IPS DF 6.9 (cell line): ENCODE results near the gene ZFP90.

ENCODE experiments used
- DNase-seq: peaks from one replicate; pipeline ENCODE4 v3.0.0-alpha.2; 2013; ENCODE audit warnings: low read depth, low spot score
- H3K27ac ChIP-seq: one replicate; pipeline ENCODE4 v1.5.1; 2013; ENCODE audit warnings: low read length, control low read depth
- H3K27me3 ChIP-seq: 2 replicates; pipeline ENCODE4 v1.6.1; 2013; ENCODE audit warnings: mild to moderate bottlenecking, low read length; ENCODE audit not compliant: control insufficient read depth, insufficient read depth
- H3K36me3 ChIP-seq: 2 replicates; pipeline ENCODE4 v1.6.1; 2013; ENCODE audit warnings: low read length; ENCODE audit not compliant: control insufficient read depth, insufficient read depth
- H3K4me1 ChIP-seq: 2 replicates; pipeline ENCODE4 v1.6.1; 2013; ENCODE audit warnings: low read length; ENCODE audit not compliant: control insufficient read depth, insufficient read depth
- H3K4me3 ChIP-seq: 2 replicates; pipeline ENCODE4 v1.5.1; 2013; ENCODE audit warnings: mild to moderate bottlenecking, low read length
- H3K9me3 ChIP-seq: 2 replicates; pipeline ENCODE4 v1.6.1; 2013; ENCODE audit warnings: low read length, inconsistent platforms; ENCODE audit not compliant: control insufficient read depth, insufficient read depth
- WGBS: extraction: QIAGEN DNeasy Blood & Tissue Kit; methylation state at CpG from one replicate; pipeline ENCODE4 v1.1.7; 2013; ENCODE audit warnings: mixed read lengths, missing lambda C conversion rate; ENCODE audit not compliant: insufficient read length, insufficient coverage; 5-methylcytosine and 5-hydroxymethylcytosine counted together

The ZFP90 gene

DNA sequence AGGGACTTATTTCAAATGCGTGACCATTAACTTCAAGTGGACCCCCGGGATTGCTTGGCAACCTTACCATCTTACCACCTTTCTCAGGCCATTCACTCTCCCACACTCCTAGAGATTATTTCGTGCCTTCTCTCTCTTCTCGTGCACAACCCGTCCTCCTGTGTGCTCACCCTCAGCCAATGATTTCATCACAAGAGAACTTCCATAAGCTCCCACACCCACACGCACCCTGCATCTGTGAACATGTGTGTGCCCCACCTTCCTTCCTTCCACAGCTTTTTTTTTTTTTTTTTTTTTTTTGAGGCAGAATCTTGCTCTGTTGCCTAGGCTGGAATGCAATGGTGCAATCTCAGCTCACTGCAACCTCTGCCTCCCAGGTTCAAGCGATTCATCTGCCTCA lies 78.6 kb downstream of the ZFP90 start:
- no peaks in the 10 kb centered on the region for H3K9me3 ChIP-seq
- no peak overlapping the region for H3K27ac ChIP-seq
- no peaks in the 10 kb centered on the region for H3K27me3 ChIP-seq
- no peaks in the 10 kb centered on the region for H3K4me1 ChIP-seq
- no peak overlapping the region for H3K4me3 ChIP-seq
- no peak for DNase-seq
- no CpG with 5 or more reads among the region's 7 CpGs for WGBS
- H3K36me3 ChIP-seq: no peaks in the 10 kb centered on the region
